Activated CD8-positive, alpha-beta memory T cell treated with anti-CD3 and anti-CD28 coated beads for 4 hours (primary cell): Measurements from ENCODE around the gene DDX10.

Experiments
- DNase-seq, 2 donors: peaks; one replicate each; pipeline ENCODE4 v3.0.0-alpha.2; 2020; ENCODE audit warnings: low read depth in 2 of 2

Gene DDX10

DNA sequence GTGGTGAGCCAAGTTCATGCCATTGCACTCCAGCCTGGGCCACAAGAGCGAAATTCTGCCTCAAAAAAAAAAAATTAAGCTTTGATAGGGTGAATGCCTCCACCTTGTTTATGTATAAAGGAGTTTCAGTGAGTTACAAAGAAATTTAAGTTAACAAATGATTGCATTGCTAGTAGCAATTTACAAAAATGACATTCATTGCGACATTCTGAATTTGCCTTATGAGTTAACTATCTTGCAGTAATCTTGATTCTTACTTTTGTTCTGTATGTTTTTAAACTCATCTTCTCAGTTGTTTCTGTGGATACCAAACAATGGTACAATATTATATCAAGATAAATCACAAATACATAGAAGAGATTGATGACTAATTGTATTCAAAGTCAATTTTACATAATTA lies 207.0 kb downstream of the DDX10 start:
- no peak for DNase-seq

DNA sequence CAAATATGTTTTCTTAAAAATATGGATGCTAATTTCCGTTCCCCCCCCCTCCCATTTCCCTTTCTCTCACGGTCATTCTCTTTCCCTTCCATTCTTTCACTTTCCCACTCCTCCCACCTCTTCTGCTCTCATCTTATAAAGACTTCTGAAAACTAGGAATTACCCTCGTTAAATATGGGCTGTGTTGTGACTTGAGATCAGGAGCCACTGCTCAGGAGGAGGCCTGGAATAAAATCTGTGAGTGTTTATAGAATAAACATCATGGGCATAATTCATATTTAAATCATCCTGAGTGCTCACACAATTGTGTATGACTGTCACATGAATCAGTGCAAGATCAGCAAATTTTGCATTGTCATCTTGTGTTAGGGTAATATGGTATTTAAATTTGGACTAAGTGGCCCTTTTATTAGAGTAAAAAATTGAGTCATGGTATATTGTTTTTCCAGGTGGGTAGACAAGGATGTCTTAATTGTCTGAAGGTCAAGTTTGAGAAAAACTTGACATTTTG lies 208.0 kb downstream of the DDX10 start:
- DNase-seq: no peak

- DNase-seq: no peak
Observed at GRCh38 chr11:108873310-108873709, 208.4 kb downstream of the DDX10 start.

GRCh38 chr11:108873941-108874340 lies 209.1 kb downstream of the DDX10 start:
- no peak for DNase-seq

DNA sequence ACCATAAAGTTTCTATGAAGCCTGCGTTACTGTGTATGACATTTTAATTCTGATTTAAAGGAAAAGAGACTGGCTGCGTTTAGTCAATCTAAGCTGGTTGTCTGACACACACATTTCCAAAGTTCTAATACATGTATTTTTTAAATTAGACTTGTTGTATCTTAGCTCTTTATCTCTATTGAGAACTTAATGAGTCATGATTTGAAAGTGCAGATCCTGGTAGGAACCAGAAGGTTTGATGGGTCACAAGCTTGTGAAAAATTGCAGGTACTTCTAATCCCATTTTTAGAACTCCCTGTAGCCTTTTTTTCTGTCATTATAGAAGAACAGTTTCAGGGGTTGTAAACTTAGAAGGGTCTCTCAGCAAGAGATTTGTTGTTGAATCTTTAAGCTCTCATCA lies 210.3 kb downstream of the DDX10 start:
- DNase-seq: no peak

- DNase-seq: no peak
Observed at GRCh38 chr11:108877178-108877577, 212.3 kb downstream of the DDX10 start.

DNA sequence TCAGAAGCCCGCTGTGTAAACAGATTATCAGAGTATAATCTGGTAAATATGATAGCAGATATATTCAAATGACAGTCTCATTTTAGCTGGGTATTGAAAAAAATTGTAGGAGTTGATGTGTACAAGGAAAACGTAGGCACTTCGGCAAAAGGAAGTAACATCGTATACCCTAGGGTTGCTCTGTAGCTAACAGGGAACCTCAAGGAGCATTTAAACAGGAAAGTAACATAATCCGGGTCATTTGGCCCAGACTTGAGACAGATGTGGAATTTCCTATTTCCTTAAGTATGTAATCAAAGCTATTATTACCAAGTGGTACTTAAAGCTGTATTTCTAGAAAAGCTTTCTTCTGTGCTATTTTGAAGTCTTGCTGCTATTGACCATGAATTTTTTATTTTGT lies 215.6 kb downstream of the DDX10 start:
- no peak for DNase-seq

DNA sequence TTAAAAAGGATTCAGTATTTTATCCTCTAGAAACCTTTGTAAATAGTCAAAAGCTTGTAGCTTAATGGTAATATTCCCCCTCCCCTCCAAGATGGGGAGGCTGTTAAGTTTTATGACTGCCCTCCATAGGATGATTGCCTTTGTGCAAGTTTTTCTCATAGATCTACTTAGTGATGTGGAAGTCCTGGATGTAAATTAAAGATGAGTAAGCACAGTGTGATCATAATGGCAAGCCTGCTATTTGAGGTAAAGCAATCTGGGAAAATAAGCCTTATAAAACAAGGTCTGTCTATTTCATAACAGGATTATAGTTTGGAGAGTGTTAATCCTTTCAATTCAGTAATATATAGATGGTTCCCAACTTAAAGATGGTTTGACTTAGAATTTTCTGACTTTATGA lies 216.3 kb downstream of the DDX10 start:
- no peak for DNase-seq

GRCh38 chr11:108882211-108882831 lies 217.5 kb downstream of the DDX10 start:
- no peak for DNase-seq

DNA sequence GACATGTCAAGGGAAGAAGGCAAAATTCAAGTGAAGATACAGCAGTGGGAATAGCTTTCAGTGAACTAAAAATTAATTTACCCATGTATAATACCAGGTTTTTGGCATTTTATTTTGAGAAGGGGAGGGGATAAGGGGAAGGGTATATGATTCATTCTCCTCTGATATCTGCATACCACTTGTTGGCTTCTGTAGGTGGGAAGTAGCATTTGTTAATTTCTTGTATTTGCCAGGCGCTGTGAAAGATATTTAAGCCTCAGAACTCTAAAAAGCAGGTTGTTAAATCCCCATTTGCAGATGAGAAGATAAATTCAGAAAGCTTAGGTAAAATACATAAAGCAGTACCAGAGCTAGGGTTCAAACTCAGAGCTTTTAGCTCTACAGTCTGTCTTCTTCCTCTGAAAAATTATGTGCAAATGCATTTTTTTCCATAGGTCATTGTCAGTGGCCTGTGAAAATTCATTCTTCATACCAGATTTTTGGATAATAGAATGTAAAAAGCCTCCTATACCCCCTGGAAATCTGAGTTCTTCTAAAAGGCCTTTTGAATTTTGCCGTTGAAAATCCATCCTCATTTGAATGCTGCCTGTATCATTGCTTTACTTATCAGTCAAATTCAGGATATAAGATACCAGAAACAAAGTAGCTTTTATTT lies 221.3 kb downstream of the DDX10 start:
- no peak for DNase-seq

GRCh38 chr11:108886660-108887009 lies 221.8 kb downstream of the DDX10 start:
- DNase-seq: no peak

- DNase-seq: no peak
Observed at GRCh38 chr11:108887436-108888238, 222.8 kb downstream of the DDX10 start.

DNA sequence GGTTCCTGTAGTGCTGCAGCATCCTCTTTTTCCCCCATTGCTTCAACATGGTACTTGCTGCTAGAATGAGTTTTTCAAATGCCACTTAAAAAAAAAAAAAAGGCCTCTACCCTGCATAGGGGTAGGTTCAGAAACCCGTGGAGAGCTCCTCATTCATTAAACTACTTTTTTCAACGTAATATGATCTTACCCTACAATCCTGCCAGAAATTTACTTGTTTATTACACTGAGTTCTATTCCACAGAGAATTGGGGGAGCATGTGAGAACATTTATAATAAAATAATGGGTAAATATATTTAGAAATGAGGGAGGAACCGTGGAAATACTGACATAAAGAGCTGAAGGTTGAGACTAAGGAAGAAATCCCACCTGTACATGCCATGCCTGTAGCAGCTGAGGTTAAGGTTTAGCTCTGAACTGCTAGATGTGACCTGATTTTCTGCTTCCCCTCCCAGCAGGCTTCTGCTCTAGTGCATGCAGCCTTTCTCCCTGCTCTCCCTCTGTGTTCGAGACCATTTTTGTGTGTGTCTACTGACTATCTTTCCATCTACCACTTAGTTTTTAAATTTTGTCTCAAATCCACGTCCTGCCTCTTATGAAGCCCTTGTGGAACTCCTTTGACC lies 225.7 kb downstream of the DDX10 start:
- DNase-seq: no peak

- no peak for DNase-seq
Observed at GRCh38 chr11:108891143-108891542, 226.3 kb downstream of the DDX10 start.

DNA sequence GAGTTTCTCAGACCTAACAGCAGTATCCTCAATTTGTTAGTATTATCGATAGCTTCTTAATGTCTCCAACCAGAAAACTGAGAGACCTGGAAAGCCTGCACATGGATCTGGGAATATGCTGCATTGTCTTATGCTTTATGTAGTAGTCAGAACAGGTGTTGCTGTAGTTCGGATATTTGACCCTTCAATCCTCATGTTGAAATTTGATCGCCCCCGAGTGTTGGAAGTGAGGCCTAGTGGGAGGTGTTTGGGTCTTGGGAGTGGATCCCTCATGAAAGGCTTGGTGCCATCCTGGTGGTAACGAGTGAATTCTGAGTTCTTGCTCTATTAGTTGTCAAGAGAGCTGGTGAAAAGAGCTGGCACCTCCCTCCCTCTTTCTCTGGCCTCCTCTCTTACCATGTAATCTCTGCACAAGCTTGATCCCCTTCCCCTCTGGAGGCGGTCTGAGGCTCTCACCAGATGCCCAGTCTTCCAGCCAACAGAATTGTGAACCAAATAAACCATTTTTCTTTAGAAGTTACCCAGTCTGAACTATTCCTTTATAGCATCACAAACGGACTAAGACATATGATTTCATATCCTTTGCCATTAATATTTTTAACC lies 227.1 kb downstream of the DDX10 start:
- DNase-seq: no peak

GRCh38 chr11:108895579-108896480 lies 231.0 kb downstream of the DDX10 start:
- DNase-seq: no peak

- no peak for DNase-seq
Observed at GRCh38 chr11:108897071-108897481, 232.2 kb downstream of the DDX10 start.

GRCh38 chr11:108897916-108898315 lies 233.0 kb downstream of the DDX10 start:
- no peak for DNase-seq

DNA sequence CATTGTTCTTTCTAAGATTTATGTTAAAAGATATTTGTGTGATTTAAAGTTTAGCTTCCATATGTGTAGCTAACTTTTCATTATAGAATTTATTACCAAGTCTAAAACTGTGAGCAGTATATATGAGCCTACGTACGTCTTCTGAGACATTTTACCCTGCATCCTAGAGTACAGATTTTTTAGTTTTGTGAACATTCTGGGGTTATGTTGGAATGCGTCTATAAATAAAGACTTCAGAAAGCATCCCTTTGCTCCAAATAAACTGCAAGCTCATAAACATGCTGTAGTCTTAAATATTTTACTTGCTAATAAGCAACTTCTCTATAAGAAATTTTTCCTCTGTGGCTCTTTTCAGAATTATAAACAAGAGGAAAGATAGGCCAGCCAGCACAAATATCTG lies 236.5 kb downstream of the DDX10 start:
- no peak for DNase-seq

DNA sequence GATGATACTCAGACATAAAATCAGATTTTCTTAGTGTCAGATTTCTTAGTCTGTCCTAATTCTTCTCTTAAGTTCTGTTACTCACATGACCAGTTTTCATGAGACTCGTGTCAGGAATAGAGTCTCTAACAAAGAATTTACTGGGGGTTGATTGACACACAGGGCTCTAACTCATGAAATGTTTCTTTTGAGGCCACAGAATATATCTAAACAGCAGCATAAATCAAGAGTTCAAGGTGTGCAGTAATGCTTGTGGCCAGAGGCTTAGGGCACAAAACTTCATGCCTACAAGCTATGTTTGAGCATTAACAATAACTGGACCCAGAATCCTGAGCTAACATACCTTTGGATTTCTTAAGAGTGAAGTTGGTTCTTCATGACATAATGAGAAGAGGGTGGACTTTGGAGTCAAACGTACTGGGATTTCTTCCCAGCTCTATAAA lies 237.2 kb downstream of the DDX10 start:
- DNase-seq: no peak

GRCh38 chr11:108904480-108904879 lies 239.6 kb downstream of the DDX10 start:
- DNase-seq: no peak
